ENCODE results near the gene SYT5. TPM values are rescaled to one million over a fixed set of nuclear protein-coding genes. Genes with fewer than 3 reads are reported as not detected.
"Not testable (repeated sequence)": the region's sequence is repeated elsewhere in the genome, so short reads cannot be mapped to it uniquely, and the experiment has no call there.

The SYT5 gene
- total RNA-seq, 1 experiment from 2014 or later, result not detected

DNA sequence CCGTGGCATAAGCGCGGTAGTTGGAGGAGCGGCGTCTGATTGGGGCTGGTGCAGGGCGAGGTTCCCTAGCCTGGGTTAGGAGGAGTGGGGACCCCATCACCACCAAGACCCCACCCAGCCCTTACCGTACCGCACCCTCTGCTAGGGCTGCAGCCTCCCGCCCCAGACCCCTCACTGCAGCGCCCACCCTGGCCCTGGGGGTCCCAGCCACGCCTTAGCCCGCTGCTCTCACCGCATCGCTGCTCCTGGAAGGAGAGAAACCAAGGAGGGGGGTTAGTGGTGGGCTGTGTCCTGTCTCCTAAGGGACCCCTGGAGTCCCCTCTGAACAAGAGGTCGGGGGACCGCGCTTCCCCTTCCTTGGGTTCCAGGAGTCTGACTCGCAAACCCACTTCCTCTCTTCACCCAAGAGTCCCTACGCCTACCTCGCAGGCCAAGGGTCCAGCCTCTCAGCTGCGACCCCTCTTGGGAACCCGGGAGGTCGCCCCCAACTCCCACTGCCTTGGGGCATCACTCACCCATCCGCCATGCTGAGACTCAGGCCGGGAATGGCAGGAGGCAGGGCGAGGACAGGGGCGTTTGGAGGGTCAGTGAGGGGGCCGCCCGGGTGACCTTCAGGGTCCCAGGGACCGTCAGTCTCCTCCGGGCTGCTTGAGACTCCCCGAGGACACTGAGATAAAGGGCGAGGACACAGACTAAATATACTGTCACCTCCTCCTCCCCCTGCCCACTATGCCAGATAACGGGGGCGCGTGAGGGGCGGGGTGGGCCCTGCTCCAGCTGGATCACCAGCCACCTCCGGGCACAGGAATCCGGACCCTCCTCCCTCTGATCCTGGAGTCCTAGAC lies 22.8 kb downstream of the SYT5 start, which contains the start of gene TNNI3:
TNNI3 (minus strand) TSS at position 669 of the 845 bp plus-strand sequence; CDS start at position 526, 143 bp downstream.
- CTCF ChIA-PET, result no interaction called here
- intact Hi-C loops (cut with micrococcal nuclease; ENCODE audit: unreplicated experiment), result no loop called here
- Mint-ChIP-seq H3K36me3 (ENCODE audit: insufficient read depth, unreplicated experiment) (no peaks in the 10 kb centered on the region), H3K9me3 (ENCODE audit: unreplicated experiment) (peaks cover 3% of the 10 kb centered on the region), H3K27me3 (ENCODE audit: insufficient read depth, unreplicated experiment) (peaks cover 3% of the 10 kb centered on the region), H3K4me1 (ENCODE audit: low read depth, unreplicated experiment) (peaks cover 20% of the 10 kb centered on the region), H3K4me3 (ENCODE audit: unreplicated experiment) (peak within 1 kb of the TSS; percentile 77), H3K27ac (ENCODE audit: unreplicated experiment) (no peak within 1 kb of the TSS)
- Histone ChIP-seq H3K27me3 (replicated peaks; ENCODE audit: control insufficient read depth, insufficient read depth, low read length) (no peaks in the 10 kb centered on the region), H3K4me3 (ENCODE audit: low read depth, low read length) (peak within 1 kb of the TSS; percentile 38), H3K4me1 (peaks cover 16% of the 10 kb centered on the region), H3K9me3 (no peaks in the 10 kb centered on the region), H3K36me3 (ENCODE audit: control insufficient read depth, insufficient read depth, low read length) (no peaks in the 10 kb centered on the region)
- no peak for TF ChIP-seq CTCF (IDR thresholded peaks at IDR 0.05; ENCODE audit: insufficient read depth in 1 of 2, low read depth in 1 of 2, low read length in 1 of 2, severe bottlenecking in 1 of 2, unreplicated experiment in 1 of 2)
- no TSS peak for BruUV-seq (replicated peaks)
- DNase-seq, result no peak
- POLR2A ChIA-PET, result no interaction called here

- intact Hi-C loops (cut with micrococcal nuclease; ENCODE audit: unreplicated experiment), result loop anchor here (1.0 kb wide), 1 partner anchor 10 kb away; no protein-coding TSS in a partner anchor
- Mint-ChIP-seq H3K4me3 (ENCODE audit: unreplicated experiment) (peak overlapping the region; percentile 77), H3K4me1 (ENCODE audit: low read depth, unreplicated experiment) (peaks cover 20% of the 10 kb centered on the region), H3K9me3 (ENCODE audit: unreplicated experiment) (peaks cover 10% of the 10 kb centered on the region), H3K27me3 (ENCODE audit: insufficient read depth, unreplicated experiment) (peaks cover 3% of the 10 kb centered on the region), H3K36me3 (ENCODE audit: insufficient read depth, unreplicated experiment) (no peaks in the 10 kb centered on the region), H3K27ac (ENCODE audit: unreplicated experiment) (no peak overlapping the region)
- Histone ChIP-seq H3K4me3 (ENCODE audit: low read depth, low read length) (peak overlapping the region; percentile 38), H3K4me1 (peaks cover 16% of the 10 kb centered on the region), H3K27me3 (replicated peaks; ENCODE audit: control insufficient read depth, insufficient read depth, low read length) (no peaks in the 10 kb centered on the region), H3K9me3 (no peaks in the 10 kb centered on the region), H3K36me3 (ENCODE audit: control insufficient read depth, insufficient read depth, low read length) (no peaks in the 10 kb centered on the region)
- ChIA-PET CTCF (interaction anchor here (0.6 to 1.3 kb wide), 8 partner anchors 10 to 476 kb away, joined by 3 to 13 read pairs (median 4); partner anchors contain the start of gene DNAAF3), POLR2A (interaction anchor here (0.6 to 0.7 kb wide), 5 partner anchors 20 to 486 kb away, joined by 5 to 19 read pairs (median 6); partner anchors contain the start of genes HSPBP1 and SBK3)
- no peak for TF ChIP-seq CTCF (IDR thresholded peaks at IDR 0.05; ENCODE audit: insufficient read depth in 1 of 2, low read depth in 1 of 2, low read length in 1 of 2, severe bottlenecking in 1 of 2, unreplicated experiment in 1 of 2)
- no TSS peak for BruUV-seq (replicated peaks)
- DNase-seq, result peak; percentile 92
Observed at GRCh38 chr19:55156202-55157063, 23.7 kb downstream of the SYT5 start.

DNA sequence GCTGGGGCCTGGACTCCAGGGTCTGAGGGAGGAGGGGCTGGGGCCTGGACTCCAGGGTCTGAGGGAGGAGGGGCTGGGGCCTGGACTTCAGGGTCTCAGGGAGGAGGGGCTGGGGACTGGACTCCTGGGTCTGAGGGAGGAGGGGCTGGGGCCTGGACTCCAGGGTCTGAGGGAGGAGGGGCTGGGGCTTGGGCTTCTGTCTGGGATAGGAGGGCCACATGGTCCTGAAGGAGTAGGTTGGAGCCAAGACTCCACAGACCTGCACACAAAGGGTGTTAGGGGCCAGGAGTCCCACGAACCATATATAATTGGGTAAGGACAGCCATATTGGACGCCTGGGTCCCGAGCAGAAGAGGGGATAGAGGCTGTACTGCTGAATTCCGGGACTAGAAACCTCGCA lies 24.3 kb downstream of the SYT5 start:
- peak overlapping the region; percentile 77 for H3K4me3 Mint-ChIP-seq (ENCODE audit: unreplicated experiment)
- CTCF ChIA-PET, result interaction anchor here (0.6 to 1.3 kb wide), 5 partner anchors 9 to 114 kb away, joined by 3 to 13 read pairs (median 5); partner anchors contain the start of gene DNAAF3
- H3K9me3 Mint-ChIP-seq (ENCODE audit: unreplicated experiment), result peaks cover 10% of the 10 kb centered on the region
- intact Hi-C loops (cut with micrococcal nuclease; ENCODE audit: unreplicated experiment), result loop anchor here (1.0 kb wide), 1 partner anchor 9 kb away; no protein-coding TSS in a partner anchor
- H3K4me1 ChIP-seq, result peaks cover 16% of the 10 kb centered on the region
- peaks cover 20% of the 10 kb centered on the region for H3K4me1 Mint-ChIP-seq (ENCODE audit: low read depth, unreplicated experiment)
- H3K27ac Mint-ChIP-seq (ENCODE audit: unreplicated experiment); POLR2A ChIA-PET; DNase-seq; H3K27me3 Mint-ChIP-seq (ENCODE audit: insufficient read depth, unreplicated experiment); H3K36me3 Mint-ChIP-seq (ENCODE audit: insufficient read depth, unreplicated experiment); BruUV-seq (replicated peaks); H3K27me3 ChIP-seq (replicated peaks; ENCODE audit: control insufficient read depth, insufficient read depth, low read length); H3K36me3 ChIP-seq (ENCODE audit: control insufficient read depth, insufficient read depth, low read length); H3K9me3 ChIP-seq: not testable (repeated sequence)
- peak overlapping the region; percentile 38 for H3K4me3 ChIP-seq (ENCODE audit: low read depth, low read length)
